Measurements from ENCODE around the gene DNAJB5.
"Not testable (repeated sequence)": the region's sequence is repeated elsewhere in the genome, so short reads cannot be mapped to it uniquely, and the experiment has no call there.

Gene DNAJB5

GRCh38 chr9:35004299-35004698 is 14.8 kb downstream of the DNAJB5 start:
- not testable (repeated sequence) for H3K9me3 ChIP-seq (ENCODE audit: control insufficient read depth, insufficient read depth, low read length); H3K4me3 ChIP-seq (ENCODE audit: low read depth, low read length); H3K27me3 ChIP-seq (ENCODE audit: control insufficient read depth, insufficient read depth, low read length); H3K9ac ChIP-seq (ENCODE audit: low read depth, low read length); H3K36me3 ChIP-seq (ENCODE audit: control insufficient read depth, insufficient read depth, low read length); H3K4me1 ChIP-seq (ENCODE audit: control insufficient read depth, insufficient read depth, low read length)

- Histone ChIP-seq H3K36me3 (ENCODE audit: control insufficient read depth, insufficient read depth, low read length) (no peaks in the 10 kb centered on the region), H3K27me3 (ENCODE audit: control insufficient read depth, insufficient read depth, low read length) (no peaks in the 10 kb centered on the region), H3K9me3 (ENCODE audit: control insufficient read depth, insufficient read depth, low read length) (peaks cover 8% of the 10 kb centered on the region), H3K4me3 (ENCODE audit: low read depth, low read length) (no peak overlapping the region), H3K9ac (ENCODE audit: low read depth, low read length) (no peak overlapping the region), H3K4me1 (ENCODE audit: control insufficient read depth, insufficient read depth, low read length) (no peaks in the 10 kb centered on the region)
Observed at GRCh38 chr9:35010351-35010958, 20.9 kb downstream of the DNAJB5 start.

GRCh38 chr9:35014517-35014916 is 25.0 kb downstream of the DNAJB5 start:
- Histone ChIP-seq H3K9ac (ENCODE audit: low read depth, low read length) (no peak overlapping the region), H3K9me3 (ENCODE audit: control insufficient read depth, insufficient read depth, low read length) (peaks cover 8% of the 10 kb centered on the region), H3K4me3 (ENCODE audit: low read depth, low read length) (no peak overlapping the region), H3K27me3 (ENCODE audit: control insufficient read depth, insufficient read depth, low read length) (no peaks in the 10 kb centered on the region), H3K4me1 (ENCODE audit: control insufficient read depth, insufficient read depth, low read length) (no peaks in the 10 kb centered on the region), H3K36me3 (ENCODE audit: control insufficient read depth, insufficient read depth, low read length) (no peaks in the 10 kb centered on the region)

GRCh38 chr9:35023443-35023842 is 33.9 kb downstream of the DNAJB5 start:
- not testable (repeated sequence) for H3K36me3 ChIP-seq (ENCODE audit: control insufficient read depth, insufficient read depth, low read length); H3K4me1 ChIP-seq (ENCODE audit: control insufficient read depth, insufficient read depth, low read length); H3K9ac ChIP-seq (ENCODE audit: low read depth, low read length); H3K4me3 ChIP-seq (ENCODE audit: low read depth, low read length); H3K27me3 ChIP-seq (ENCODE audit: control insufficient read depth, insufficient read depth, low read length); H3K9me3 ChIP-seq (ENCODE audit: control insufficient read depth, insufficient read depth, low read length)

GRCh38 chr9:35026671-35027070 is 37.1 kb downstream of the DNAJB5 start:
- H3K4me3 ChIP-seq (ENCODE audit: low read depth, low read length) = no peak overlapping the region
- H3K9me3 ChIP-seq (ENCODE audit: control insufficient read depth, insufficient read depth, low read length) = peaks cover 6% of the 10 kb centered on the region
- H3K27me3 ChIP-seq (ENCODE audit: control insufficient read depth, insufficient read depth, low read length) = no peaks in the 10 kb centered on the region
- H3K9ac ChIP-seq (ENCODE audit: low read depth, low read length) = no peak overlapping the region
- H3K36me3 ChIP-seq (ENCODE audit: control insufficient read depth, insufficient read depth, low read length) = peaks cover 4% of the 10 kb centered on the region
- no peaks in the 10 kb centered on the region for H3K4me1 ChIP-seq (ENCODE audit: control insufficient read depth, insufficient read depth, low read length)

GRCh38 chr9:35027374-35027773 is 37.8 kb downstream of the DNAJB5 start:
- Histone ChIP-seq H3K4me1 (ENCODE audit: control insufficient read depth, insufficient read depth, low read length) (no peaks in the 10 kb centered on the region), H3K36me3 (ENCODE audit: control insufficient read depth, insufficient read depth, low read length) (peaks cover 1% of the 10 kb centered on the region), H3K27me3 (ENCODE audit: control insufficient read depth, insufficient read depth, low read length) (no peaks in the 10 kb centered on the region), H3K4me3 (ENCODE audit: low read depth, low read length) (no peak overlapping the region), H3K9ac (ENCODE audit: low read depth, low read length) (no peak overlapping the region), H3K9me3 (ENCODE audit: control insufficient read depth, insufficient read depth, low read length) (peaks cover 6% of the 10 kb centered on the region)

GRCh38 chr9:35027860-35028259 is 38.3 kb downstream of the DNAJB5 start:
- no peaks in the 10 kb centered on the region for H3K4me1 ChIP-seq (ENCODE audit: control insufficient read depth, insufficient read depth, low read length)

GRCh38 chr9:35028341-35028740 is 38.8 kb downstream of the DNAJB5 start:
- H3K27me3 ChIP-seq (ENCODE audit: control insufficient read depth, insufficient read depth, low read length) = no peaks in the 10 kb centered on the region
- H3K9ac ChIP-seq (ENCODE audit: low read depth, low read length) = no peak overlapping the region
- no peaks in the 10 kb centered on the region for H3K36me3 ChIP-seq (ENCODE audit: control insufficient read depth, insufficient read depth, low read length)
- H3K9me3 ChIP-seq (ENCODE audit: control insufficient read depth, insufficient read depth, low read length) = peaks cover 6% of the 10 kb centered on the region
- no peaks in the 10 kb centered on the region for H3K4me1 ChIP-seq (ENCODE audit: control insufficient read depth, insufficient read depth, low read length)
- no peak overlapping the region for H3K4me3 ChIP-seq (ENCODE audit: low read depth, low read length)

More at GRCh38 chr9:35027860-35028259, 38.3 kb downstream of the DNAJB5 start:
- H3K9me3 ChIP-seq (ENCODE audit: control insufficient read depth, insufficient read depth, low read length) = peaks cover 6% of the 10 kb centered on the region
- no peaks in the 10 kb centered on the region for H3K27me3 ChIP-seq (ENCODE audit: control insufficient read depth, insufficient read depth, low read length)
- H3K4me3 ChIP-seq (ENCODE audit: low read depth, low read length) = no peak overlapping the region
- no peak overlapping the region for H3K9ac ChIP-seq (ENCODE audit: low read depth, low read length)
- H3K36me3 ChIP-seq (ENCODE audit: control insufficient read depth, insufficient read depth, low read length) = no peaks in the 10 kb centered on the region

GRCh38 chr9:35029241-35029640 is 39.7 kb downstream of the DNAJB5 start:
- no peak overlapping the region for H3K4me3 ChIP-seq (ENCODE audit: low read depth, low read length)
- H3K4me1 ChIP-seq (ENCODE audit: control insufficient read depth, insufficient read depth, low read length) = no peaks in the 10 kb centered on the region
- peaks cover 6% of the 10 kb centered on the region for H3K9me3 ChIP-seq (ENCODE audit: control insufficient read depth, insufficient read depth, low read length)
- no peaks in the 10 kb centered on the region for H3K27me3 ChIP-seq (ENCODE audit: control insufficient read depth, insufficient read depth, low read length)
- no peak overlapping the region for H3K9ac ChIP-seq (ENCODE audit: low read depth, low read length)
- no peaks in the 10 kb centered on the region for H3K36me3 ChIP-seq (ENCODE audit: control insufficient read depth, insufficient read depth, low read length)

- Histone ChIP-seq H3K9me3 (ENCODE audit: control insufficient read depth, insufficient read depth, low read length) (peaks cover 6% of the 10 kb centered on the region), H3K4me3 (ENCODE audit: low read depth, low read length) (no peak overlapping the region), H3K36me3 (ENCODE audit: control insufficient read depth, insufficient read depth, low read length) (no peaks in the 10 kb centered on the region), H3K27me3 (ENCODE audit: control insufficient read depth, insufficient read depth, low read length) (no peaks in the 10 kb centered on the region), H3K9ac (ENCODE audit: low read depth, low read length) (no peak overlapping the region), H3K4me1 (ENCODE audit: control insufficient read depth, insufficient read depth, low read length) (no peaks in the 10 kb centered on the region)
Observed at GRCh38 chr9:35029852-35030251, 40.3 kb downstream of the DNAJB5 start.

- no peak overlapping the region for H3K9ac ChIP-seq (ENCODE audit: low read depth, low read length)
- no peaks in the 10 kb centered on the region for H3K27me3 ChIP-seq (ENCODE audit: control insufficient read depth, insufficient read depth, low read length)
- H3K9me3 ChIP-seq (ENCODE audit: control insufficient read depth, insufficient read depth, low read length) = peaks cover 6% of the 10 kb centered on the region
- no peaks in the 10 kb centered on the region for H3K36me3 ChIP-seq (ENCODE audit: control insufficient read depth, insufficient read depth, low read length)
- H3K4me3 ChIP-seq (ENCODE audit: low read depth, low read length) = no peak overlapping the region
- H3K4me1 ChIP-seq (ENCODE audit: control insufficient read depth, insufficient read depth, low read length) = peaks cover 3% of the 10 kb centered on the region
Observed at GRCh38 chr9:35033101-35033500, 43.6 kb downstream of the DNAJB5 start.

- Histone ChIP-seq H3K27me3 (ENCODE audit: control insufficient read depth, insufficient read depth, low read length) (no peaks in the 10 kb centered on the region), H3K9me3 (ENCODE audit: control insufficient read depth, insufficient read depth, low read length) (no peaks in the 10 kb centered on the region), H3K4me3 (ENCODE audit: low read depth, low read length) (peak overlapping the region; percentile 61), H3K4me1 (ENCODE audit: control insufficient read depth, insufficient read depth, low read length) (peaks cover 3% of the 10 kb centered on the region), H3K9ac (ENCODE audit: low read depth, low read length) (peak overlapping the region; percentile 65), H3K36me3 (ENCODE audit: control insufficient read depth, insufficient read depth, low read length) (no peaks in the 10 kb centered on the region)
Observed at GRCh38 chr9:35035851-35036701, 46.5 kb downstream of the DNAJB5 start.
